Neural crest cell (in vitro differentiated cells): ENCODE measurements around the gene BHLHA15. TPM values are rescaled to one million over a fixed set of nuclear protein-coding genes. Genes with fewer than 3 reads are reported as not detected.

Source experiments
- DNase-seq: peaks from one replicate; pipeline ENCODE4 v3.0.0; 2021; ENCODE audit warnings: low read depth, mixed read lengths, low spot score
- H3K27ac Mint-ChIP-seq: one replicate; pipeline ENCODE4 v1.8.0; 2021; ENCODE audit warnings: mild to moderate bottlenecking, mixed read lengths; ENCODE audit not compliant: unreplicated experiment
- H3K27me3 Mint-ChIP-seq: 2 replicates; pipeline ENCODE4 v1.8.0; 2021; ENCODE audit warnings: low read depth, mild to moderate bottlenecking, mixed read lengths
- H3K36me3 Mint-ChIP-seq: 2 replicates; pipeline ENCODE4 v1.8.0; 2021; ENCODE audit warnings: low read depth, mild to moderate bottlenecking, mixed read lengths
- H3K4me1 Mint-ChIP-seq: 2 replicates; pipeline ENCODE4 v1.8.0; 2021; ENCODE audit warnings: mixed read lengths
- H3K4me3 Mint-ChIP-seq: one replicate; pipeline ENCODE4 v1.8.0; 2021; ENCODE audit warnings: mild to moderate bottlenecking, mixed read lengths
- H3K9me3 Mint-ChIP-seq: 2 replicates; pipeline ENCODE4 v1.8.0; 2021; ENCODE audit warnings: mixed read lengths
- total RNA-seq: library from RNA; stranded (reverse); gene quantifications from 2 replicates; pipeline ENCODE4 v1.2.1, GENCODE V29; 2021
- TF ChIP-seq, protein P1 (sequence below): fragments of 200-600 bp; sonication (generic); conservative IDR thresholded peaks from 2 replicates; pipeline ENCODE4 v1.5.0; 2021; ENCODE audit warnings: antibody characterized with exemption, mild to moderate bottlenecking

BHLHA15 gene
- total RNA-seq, 1 donor from 2014 or later: not detected

DNA sequence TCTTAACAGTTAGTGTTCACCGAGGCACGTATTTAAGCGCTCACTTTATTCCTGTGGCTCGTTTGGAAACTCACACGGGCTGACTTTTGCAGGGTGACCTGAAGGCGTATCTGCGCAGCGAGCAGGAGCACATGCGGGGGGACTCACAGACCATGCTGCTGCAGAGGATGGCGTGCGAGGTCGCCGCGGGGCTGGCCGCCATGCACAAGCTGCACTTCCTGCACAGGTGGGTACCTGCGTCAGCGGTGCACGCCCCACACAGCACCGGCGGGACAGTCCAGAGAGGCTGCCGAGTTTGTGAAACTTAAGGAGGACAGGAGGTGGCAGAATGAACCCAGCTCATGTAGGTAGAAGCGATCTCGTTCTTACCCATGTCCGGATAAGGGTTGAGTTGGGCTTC, 39.8 kb upstream of the BHLHA15 start:
- Mint-ChIP-seq H3K27ac (no peak overlapping the region), H3K27me3 (no peaks in the 10 kb centered on the region), H3K4me1 (peaks cover 10% of the 10 kb centered on the region), H3K4me3 (no peak overlapping the region), H3K36me3 (no peaks in the 10 kb centered on the region), H3K9me3 (no peaks in the 10 kb centered on the region)
- no peak for DNase-seq
- TF ChIP-seq, protein P1, sequence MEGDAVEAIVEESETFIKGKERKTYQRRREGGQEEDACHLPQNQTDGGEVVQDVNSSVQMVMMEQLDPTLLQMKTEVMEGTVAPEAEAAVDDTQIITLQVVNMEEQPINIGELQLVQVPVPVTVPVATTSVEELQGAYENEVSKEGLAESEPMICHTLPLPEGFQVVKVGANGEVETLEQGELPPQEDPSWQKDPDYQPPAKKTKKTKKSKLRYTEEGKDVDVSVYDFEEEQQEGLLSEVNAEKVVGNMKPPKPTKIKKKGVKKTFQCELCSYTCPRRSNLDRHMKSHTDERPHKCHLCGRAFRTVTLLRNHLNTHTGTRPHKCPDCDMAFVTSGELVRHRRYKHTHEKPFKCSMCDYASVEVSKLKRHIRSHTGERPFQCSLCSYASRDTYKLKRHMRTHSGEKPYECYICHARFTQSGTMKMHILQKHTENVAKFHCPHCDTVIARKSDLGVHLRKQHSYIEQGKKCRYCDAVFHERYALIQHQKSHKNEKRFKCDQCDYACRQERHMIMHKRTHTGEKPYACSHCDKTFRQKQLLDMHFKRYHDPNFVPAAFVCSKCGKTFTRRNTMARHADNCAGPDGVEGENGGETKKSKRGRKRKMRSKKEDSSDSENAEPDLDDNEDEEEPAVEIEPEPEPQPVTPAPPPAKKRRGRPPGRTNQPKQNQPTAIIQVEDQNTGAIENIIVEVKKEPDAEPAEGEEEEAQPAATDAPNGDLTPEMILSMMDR: no peak

DNA sequence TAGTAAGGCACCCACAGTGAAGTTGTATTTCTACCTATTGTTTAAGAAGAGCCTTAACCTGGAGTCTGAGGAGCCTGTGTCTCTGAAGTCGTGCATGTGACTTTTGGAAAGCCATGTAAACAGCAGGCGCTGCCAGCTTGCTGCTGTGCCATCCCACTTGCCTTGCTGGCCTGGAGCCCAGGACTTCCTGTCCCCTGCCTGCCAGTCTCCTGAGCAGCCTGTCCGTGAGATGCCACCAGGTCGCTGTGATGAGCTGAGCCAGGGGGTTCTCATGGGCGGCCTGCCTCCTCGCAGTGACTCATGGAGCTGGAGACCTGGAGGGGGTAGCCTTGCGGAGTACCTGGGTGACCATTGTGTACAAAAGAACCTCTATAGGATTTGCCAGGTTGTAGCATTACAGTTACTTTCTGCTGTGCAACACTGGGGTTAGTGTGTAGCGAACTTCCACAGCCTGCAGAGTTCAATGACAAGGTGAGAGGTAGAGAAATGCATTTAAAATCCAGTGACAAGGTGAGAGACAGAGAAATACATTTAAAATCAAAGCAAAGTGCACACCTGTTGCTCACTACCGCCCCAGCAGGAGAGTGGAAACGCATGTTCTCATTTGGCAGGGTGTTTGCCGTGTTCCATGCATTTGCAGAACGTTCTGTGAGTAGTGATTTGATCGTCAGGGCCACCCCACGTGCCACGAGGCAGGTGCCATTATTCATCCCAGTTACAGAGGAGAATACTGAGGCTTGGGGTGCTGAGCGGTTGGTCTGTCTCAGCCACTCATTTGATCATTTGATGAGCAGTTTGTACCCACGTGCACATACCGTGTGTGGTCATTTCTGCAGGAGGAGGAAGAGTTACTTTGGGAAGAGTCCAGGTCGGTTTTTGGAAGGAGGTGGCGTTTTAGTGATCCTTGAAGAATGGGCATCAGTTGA, 36.6 kb upstream of the BHLHA15 start:
- DNase-seq: no peak
- no peaks in the 10 kb centered on the region for H3K9me3 Mint-ChIP-seq
- H3K27me3 Mint-ChIP-seq: no peaks in the 10 kb centered on the region
- no peaks in the 10 kb centered on the region for H3K36me3 Mint-ChIP-seq
- peaks cover 7% of the 10 kb centered on the region for H3K4me1 Mint-ChIP-seq
- no peak overlapping the region for H3K4me3 Mint-ChIP-seq
- TF ChIP-seq, protein P1: no peak
- H3K27ac Mint-ChIP-seq: peak overlapping the region; percentile 79

DNA sequence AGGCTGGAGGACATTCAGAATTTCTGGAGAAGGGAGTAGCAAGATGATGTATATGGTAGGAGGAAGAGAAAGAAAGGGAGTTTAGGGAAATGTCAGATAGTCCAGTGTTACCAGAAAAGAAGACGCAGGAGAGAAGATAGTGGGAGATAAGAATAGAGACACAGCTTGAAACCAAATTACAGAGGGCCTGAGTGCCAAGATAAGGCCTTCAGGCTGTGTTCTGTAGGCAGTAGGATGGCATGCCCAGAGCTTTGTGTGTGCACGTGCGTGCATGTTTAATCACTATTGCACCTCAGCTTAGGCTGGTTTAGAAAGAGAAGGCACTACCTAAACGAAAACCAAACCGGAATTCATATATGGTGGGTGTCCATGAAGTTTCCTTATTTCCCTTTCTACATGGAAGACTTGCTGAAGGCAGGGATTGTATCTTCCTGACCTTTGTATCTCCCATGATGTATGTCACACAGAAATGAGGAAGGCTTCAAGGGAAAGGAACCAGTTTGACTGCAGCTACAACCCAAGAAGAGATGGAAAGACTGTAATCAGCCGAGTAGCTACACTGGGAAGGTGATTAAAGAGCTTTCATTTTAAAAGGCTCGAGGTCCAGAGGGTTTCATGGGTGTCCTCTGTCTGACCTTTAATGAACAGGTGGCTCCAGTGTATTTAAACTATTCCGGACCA, 35.8 kb upstream of the BHLHA15 start:
- TF ChIP-seq, protein P1: no peak
- Mint-ChIP-seq H3K27ac (peak overlapping the region; percentile 79), H3K4me1 (peaks cover 7% of the 10 kb centered on the region), H3K4me3 (no peak overlapping the region), H3K36me3 (no peaks in the 10 kb centered on the region), H3K27me3 (no peaks in the 10 kb centered on the region), H3K9me3 (no peaks in the 10 kb centered on the region)
- DNase-seq: no peak

DNA sequence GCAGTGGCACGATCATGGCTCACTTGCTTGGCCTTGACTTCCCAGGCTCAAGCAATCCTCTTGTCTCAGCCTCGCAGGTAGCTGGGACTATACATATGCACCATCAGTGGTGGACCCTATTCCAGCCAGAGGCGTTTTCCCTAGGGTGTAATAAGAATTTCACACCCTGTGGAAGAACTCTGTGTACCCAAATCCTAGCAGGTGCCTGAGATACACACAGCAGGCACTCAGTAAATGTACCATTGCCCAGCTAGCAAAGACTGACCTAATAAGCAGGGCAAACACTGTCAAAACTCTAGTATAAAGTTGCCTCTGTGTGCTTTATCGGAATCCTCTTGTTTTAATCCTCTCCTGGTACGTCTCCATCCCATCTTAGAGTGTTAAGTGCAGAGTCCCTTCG, 33.7 kb upstream of the BHLHA15 start:
- no peaks in the 10 kb centered on the region for H3K4me1 Mint-ChIP-seq
- TF ChIP-seq, protein P1: no peak
- no peak overlapping the region for H3K4me3 Mint-ChIP-seq
- peak overlapping the region; percentile 20 for H3K27ac Mint-ChIP-seq
- DNase-seq: no peak
- H3K36me3 Mint-ChIP-seq: peaks cover 3% of the 10 kb centered on the region
- H3K9me3 Mint-ChIP-seq: no peaks in the 10 kb centered on the region
- no peaks in the 10 kb centered on the region for H3K27me3 Mint-ChIP-seq

DNA sequence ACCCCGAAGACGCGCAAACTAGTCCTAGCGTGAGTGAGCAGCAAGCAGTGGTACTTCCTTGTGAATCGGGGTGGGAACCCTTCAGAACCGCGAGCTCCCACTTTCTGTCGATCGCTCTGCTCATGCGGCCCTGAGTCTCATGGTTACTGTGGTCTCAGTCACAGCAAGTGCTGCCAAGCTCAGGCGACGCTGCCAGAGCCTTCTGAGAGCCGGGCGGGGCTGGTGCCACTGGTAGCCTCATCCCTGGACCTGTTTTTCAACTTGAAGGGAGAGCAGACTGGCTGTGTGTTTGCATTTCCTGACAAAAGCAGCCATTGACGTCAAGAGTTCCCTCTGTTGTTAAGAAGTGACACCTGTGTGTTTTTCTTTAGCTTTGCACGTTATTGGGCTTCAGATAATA, 32.9 kb upstream of the BHLHA15 start:
- Mint-ChIP-seq H3K27me3 (no peaks in the 10 kb centered on the region), H3K4me3 (no peak overlapping the region), H3K4me1 (no peaks in the 10 kb centered on the region), H3K27ac (no peak overlapping the region), H3K9me3 (no peaks in the 10 kb centered on the region), H3K36me3 (peaks cover 3% of the 10 kb centered on the region)
- no peak for DNase-seq
- TF ChIP-seq, protein P1: no peak
